ENCODE measurements around the gene SLC24A4. TPM values are rescaled to one million over a fixed set of nuclear protein-coding genes. Genes with fewer than 3 reads are reported as not detected.
"Not testable (repeated sequence)": the region's sequence is repeated elsewhere in the genome, so short reads cannot be mapped to it uniquely, and the experiment has no call there.

The SLC24A4 gene
- total and polyA plus RNA-seq, 2 donors (not counting 3 experiments of a cell fraction or from before 2014, with no cell fraction given) = 0.07 to 0.08 TPM

DNA sequence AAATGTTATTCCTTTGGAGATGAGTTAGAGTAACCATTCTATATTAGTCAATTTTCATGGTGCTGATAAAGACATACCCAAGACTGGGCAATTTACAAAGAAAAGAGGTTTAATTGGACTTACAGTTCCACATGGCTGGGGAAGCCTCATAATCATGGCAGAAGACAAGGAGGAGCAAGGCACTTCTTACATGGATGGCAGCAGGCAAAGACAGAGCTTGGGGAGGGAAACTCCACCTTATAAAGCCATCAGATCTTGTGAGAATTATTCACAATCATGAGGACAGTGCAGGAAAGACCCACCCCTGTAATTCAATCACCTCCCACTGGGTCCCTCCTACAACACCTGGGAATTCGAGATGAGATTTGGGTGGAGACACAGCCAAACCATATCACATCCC is 79.5 kb downstream of the SLC24A4 start:
- POLR2A ChIA-PET; H2AFZ ChIP-seq (ENCODE audit: low read depth, low read length); BruUV-seq (replicated peaks); H3K4me2 ChIP-seq (ENCODE audit: insufficient read depth, low read length); H3K36me3 ChIP-seq (ENCODE audit: control insufficient read depth in 2 of 2, extremely low read depth in 1 of 2, insufficient read depth in 2 of 2, low read length in 2 of 2); H3K9ac ChIP-seq (replicated peaks; ENCODE audit: extremely low read depth, insufficient read depth, low read length); H3K27me3 ChIP-seq (ENCODE audit: control insufficient read depth in 2 of 2, insufficient read depth in 2 of 2, low read length in 2 of 2); intact Hi-C loops (cut with micrococcal nuclease); H3K79me2 ChIP-seq (ENCODE audit: control insufficient read depth, insufficient read depth, low read length); DNase-seq (ENCODE audit: low read depth, low spot score); H3K9me3 ChIP-seq (replicated peaks; ENCODE audit: control insufficient read depth, insufficient read depth, low read length); H3K4me1 ChIP-seq (ENCODE audit: control insufficient read depth, extremely low read depth, insufficient read depth, low read length); dilution Hi-C loops (cut with MboI; ENCODE audit: extremely low pct_ligation_motif_present, low sequenced_read_pairs); H3K27ac ChIP-seq (ENCODE audit: insufficient read depth, low read depth, low read length); FAIRE-seq; H3K9me1 ChIP-seq (replicated peaks; ENCODE audit: control insufficient read depth, extremely low read depth, insufficient read depth, low read length); H3K4me3 ChIP-seq (replicated peaks in 1 of 3; ENCODE audit: insufficient read depth in 1 of 3, low read depth in 1 of 3, low read length in 3 of 3); CTCF ChIA-PET; H4K20me1 ChIP-seq (replicated peaks; ENCODE audit: control insufficient read depth, extremely low read depth, insufficient read depth, low read length): not testable (repeated sequence)

DNA sequence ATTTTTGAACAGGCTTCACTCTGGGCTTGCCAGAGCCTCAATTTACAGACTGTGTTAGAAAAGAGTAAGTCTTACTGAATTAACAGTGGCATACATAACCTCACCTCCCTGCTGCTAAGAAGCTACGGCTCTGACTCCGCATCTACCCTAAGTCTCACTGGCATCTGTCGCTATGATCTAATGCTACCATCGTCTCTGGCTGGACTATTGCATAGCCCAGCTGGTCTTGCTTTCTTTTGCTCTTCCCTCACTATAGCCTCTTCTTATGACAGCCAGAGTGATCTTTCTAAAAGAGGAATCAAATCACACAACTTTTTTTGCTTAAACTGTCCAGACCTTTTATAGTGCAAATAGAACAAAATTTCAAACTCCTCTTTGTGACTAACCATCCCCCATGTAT is 81.1 kb downstream of the SLC24A4 start:
- intact Hi-C loops (cut with micrococcal nuclease) = no loop called here
- no peak for DNase-seq (ENCODE audit: low read depth, low spot score)
- CTCF ChIA-PET = no interaction called here

More for the DNA sequence above, 81.1 kb downstream of the SLC24A4 start:
- Histone ChIP-seq H3K9me1 (replicated peaks; ENCODE audit: control insufficient read depth, extremely low read depth, insufficient read depth, low read length) (no peaks in the 10 kb centered on the region), H4K20me1 (replicated peaks; ENCODE audit: control insufficient read depth, extremely low read depth, insufficient read depth, low read length) (no peaks in the 10 kb centered on the region), H3K4me2 (ENCODE audit: insufficient read depth, low read length) (no peak overlapping the region), H2AFZ (ENCODE audit: low read depth, low read length) (no peak overlapping the region), H3K4me3 (replicated peaks in 1 of 3; ENCODE audit: insufficient read depth in 1 of 3, low read depth in 1 of 3, low read length in 3 of 3) (no peak overlapping the region), H3K9me3 (replicated peaks; ENCODE audit: control insufficient read depth, insufficient read depth, low read length) (no peaks in the 10 kb centered on the region), H3K27me3 (ENCODE audit: control insufficient read depth in 2 of 2, insufficient read depth in 2 of 2, low read length in 2 of 2) (no peaks in the 10 kb centered on the region), H3K36me3 (ENCODE audit: control insufficient read depth in 2 of 2, extremely low read depth in 1 of 2, insufficient read depth in 2 of 2, low read length in 2 of 2) (no peaks in the 10 kb centered on the region), H3K4me1 (ENCODE audit: control insufficient read depth, extremely low read depth, insufficient read depth, low read length) (peaks cover 6% of the 10 kb centered on the region), H3K79me2 (ENCODE audit: control insufficient read depth, insufficient read depth, low read length) (no peaks in the 10 kb centered on the region), H3K27ac (ENCODE audit: insufficient read depth, low read depth, low read length) (no peak overlapping the region), H3K9ac (replicated peaks; ENCODE audit: extremely low read depth, insufficient read depth, low read length) (no peak overlapping the region)
- POLR2A ChIA-PET = no interaction called here
- BruUV-seq (replicated peaks) = no TSS peak
- TF ChIP-seq POLR2A (IDR thresholded peaks at IDR 0.05; ENCODE audit: low read depth, low read length) (no peak), MYC (IDR thresholded peaks at IDR 0.05; ENCODE audit: low read depth, low read length) (no peak), POLR2AphosphoS5 (IDR thresholded peaks at IDR 0.05; ENCODE audit: insufficient read depth, low read depth, low read length) (no peak), JUN (IDR thresholded peaks at IDR 0.05; ENCODE audit: borderline replicate concordance, insufficient read depth, insufficient read length, low read depth) (no peak), GATA2 (IDR thresholded peaks at IDR 0.05; ENCODE audit: insufficient read depth, insufficient read length, low read depth, low read length) (no peak), EZH2 (IDR thresholded peaks at IDR 0.05; ENCODE audit: borderline replicate concordance, low read depth, low read length, severe bottlenecking) (no peak), FOS (IDR thresholded peaks at IDR 0.05; ENCODE audit: borderline replicate concordance, insufficient read depth, low read length) (no peak)
- TF ChIP-seq, protein P1, sequence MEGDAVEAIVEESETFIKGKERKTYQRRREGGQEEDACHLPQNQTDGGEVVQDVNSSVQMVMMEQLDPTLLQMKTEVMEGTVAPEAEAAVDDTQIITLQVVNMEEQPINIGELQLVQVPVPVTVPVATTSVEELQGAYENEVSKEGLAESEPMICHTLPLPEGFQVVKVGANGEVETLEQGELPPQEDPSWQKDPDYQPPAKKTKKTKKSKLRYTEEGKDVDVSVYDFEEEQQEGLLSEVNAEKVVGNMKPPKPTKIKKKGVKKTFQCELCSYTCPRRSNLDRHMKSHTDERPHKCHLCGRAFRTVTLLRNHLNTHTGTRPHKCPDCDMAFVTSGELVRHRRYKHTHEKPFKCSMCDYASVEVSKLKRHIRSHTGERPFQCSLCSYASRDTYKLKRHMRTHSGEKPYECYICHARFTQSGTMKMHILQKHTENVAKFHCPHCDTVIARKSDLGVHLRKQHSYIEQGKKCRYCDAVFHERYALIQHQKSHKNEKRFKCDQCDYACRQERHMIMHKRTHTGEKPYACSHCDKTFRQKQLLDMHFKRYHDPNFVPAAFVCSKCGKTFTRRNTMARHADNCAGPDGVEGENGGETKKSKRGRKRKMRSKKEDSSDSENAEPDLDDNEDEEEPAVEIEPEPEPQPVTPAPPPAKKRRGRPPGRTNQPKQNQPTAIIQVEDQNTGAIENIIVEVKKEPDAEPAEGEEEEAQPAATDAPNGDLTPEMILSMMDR (IDR thresholded peaks at IDR 0.05; ENCODE audit: extremely low read depth in 1 of 2, insufficient read depth in 1 of 2, low read depth in 1 of 2, low read length in 2 of 2) = no peak
- TF ChIP-seq, protein P2, sequence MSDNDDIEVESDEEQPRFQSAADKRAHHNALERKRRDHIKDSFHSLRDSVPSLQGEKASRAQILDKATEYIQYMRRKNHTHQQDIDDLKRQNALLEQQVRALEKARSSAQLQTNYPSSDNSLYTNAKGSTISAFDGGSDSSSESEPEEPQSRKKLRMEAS (IDR thresholded peaks at IDR 0.05; ENCODE audit: insufficient read depth, insufficient read length) = no peak
- FAIRE-seq = no peak
- dilution Hi-C loops (cut with MboI; ENCODE audit: extremely low pct_ligation_motif_present, low sequenced_read_pairs) = no loop called here

All from endothelial cell of umbilical vein (primary cell).